Activated CD4-positive, CD25-positive, alpha-beta regulatory T cell treated with anti-CD3 and anti-CD28 coated beads, Interleukin-2, amount 50 U/mL, for 16 hours (primary cell): ENCODE results near the gene HLA-DOA.

Experiments used
- DNase-seq: peaks from one replicate; pipeline ENCODE4 v3.0.0-alpha.2; 2020; ENCODE audit warnings: low read depth, low spot score

HLA-DOA gene

GRCh38 chr6:32977953-32978324 is 31.5 kb downstream of the HLA-DOA start:
- no peak for DNase-seq

GRCh38 chr6:32977272-32977952 is 32.0 kb downstream of the HLA-DOA start:
- DNase-seq, result no peak

DNA sequence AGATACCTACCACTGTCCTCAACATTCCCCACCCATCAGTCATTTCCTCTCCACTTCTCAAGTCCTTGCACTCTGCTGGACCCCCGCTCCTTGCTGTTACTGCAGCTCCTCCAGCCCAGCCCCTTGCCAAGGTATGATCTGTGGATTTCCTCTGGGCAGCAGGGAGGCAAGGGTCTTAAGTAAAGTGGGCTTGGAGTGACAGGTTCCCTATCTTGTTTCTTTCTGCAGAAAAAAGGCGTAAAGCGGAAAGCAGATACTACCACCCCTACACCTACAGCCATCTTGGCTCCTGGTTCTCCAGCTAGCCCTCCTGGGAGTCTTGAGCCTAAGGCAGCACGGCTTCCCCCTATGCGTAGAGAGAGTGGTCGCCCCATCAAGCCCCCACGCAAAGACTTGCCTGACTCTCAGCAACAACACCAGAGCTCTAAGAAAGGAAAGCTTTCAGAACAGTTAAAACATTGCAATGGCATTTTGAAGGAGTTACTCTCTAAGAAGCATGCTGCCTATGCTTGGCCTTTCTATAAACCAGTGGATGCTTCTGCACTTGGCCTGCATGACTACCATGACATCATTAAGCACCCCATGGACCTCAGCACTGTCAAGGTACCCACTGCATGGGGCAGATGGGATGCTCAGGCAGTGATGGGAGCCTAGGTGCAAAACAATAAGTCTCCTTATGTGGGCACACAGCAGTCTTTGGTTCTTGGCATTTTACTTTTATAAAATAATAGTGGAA is 32.9 kb downstream of the HLA-DOA start:
- DNase-seq, result no peak

DNA sequence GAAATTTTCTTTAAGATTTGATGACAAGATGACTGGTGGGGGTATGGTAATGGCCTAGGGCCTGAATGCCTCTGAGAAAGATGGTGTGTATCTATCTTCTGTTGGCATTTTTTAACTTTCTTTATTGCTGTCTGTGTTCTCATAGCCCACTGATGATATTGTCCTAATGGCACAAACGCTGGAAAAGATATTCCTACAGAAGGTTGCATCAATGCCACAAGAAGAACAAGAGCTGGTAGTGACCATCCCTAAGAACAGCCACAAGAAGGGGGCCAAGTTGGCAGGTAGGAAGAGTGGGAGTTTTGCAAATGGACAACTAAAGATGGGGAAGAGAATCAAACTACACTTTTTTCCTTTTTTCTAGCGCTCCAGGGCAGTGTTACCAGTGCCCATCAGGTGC is 33.5 kb downstream of the HLA-DOA start:
- no peak for DNase-seq

GRCh38 chr6:32974541-32975308 is 34.7 kb downstream of the HLA-DOA start:
- no peak for DNase-seq

DNA sequence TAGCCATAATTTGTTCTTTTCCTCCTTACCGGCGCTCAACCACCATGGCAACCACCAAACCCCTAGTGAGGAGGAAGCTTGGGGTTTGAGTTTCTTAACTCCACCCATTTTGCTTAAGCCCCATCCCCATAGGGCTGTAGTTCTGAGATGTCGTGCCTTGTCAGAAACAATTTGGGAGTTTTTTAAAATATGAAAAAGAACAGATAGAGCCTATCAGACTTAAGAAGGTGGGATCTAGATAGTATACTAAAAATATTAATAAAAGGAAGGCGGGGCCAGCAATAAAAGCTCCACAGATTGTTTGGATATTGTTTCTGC is 35.4 kb downstream of the HLA-DOA start:
- no peak for DNase-seq

GRCh38 chr6:32973144-32974015 is 36.0 kb downstream of the HLA-DOA start:
- peak; percentile 39 for DNase-seq

DNA sequence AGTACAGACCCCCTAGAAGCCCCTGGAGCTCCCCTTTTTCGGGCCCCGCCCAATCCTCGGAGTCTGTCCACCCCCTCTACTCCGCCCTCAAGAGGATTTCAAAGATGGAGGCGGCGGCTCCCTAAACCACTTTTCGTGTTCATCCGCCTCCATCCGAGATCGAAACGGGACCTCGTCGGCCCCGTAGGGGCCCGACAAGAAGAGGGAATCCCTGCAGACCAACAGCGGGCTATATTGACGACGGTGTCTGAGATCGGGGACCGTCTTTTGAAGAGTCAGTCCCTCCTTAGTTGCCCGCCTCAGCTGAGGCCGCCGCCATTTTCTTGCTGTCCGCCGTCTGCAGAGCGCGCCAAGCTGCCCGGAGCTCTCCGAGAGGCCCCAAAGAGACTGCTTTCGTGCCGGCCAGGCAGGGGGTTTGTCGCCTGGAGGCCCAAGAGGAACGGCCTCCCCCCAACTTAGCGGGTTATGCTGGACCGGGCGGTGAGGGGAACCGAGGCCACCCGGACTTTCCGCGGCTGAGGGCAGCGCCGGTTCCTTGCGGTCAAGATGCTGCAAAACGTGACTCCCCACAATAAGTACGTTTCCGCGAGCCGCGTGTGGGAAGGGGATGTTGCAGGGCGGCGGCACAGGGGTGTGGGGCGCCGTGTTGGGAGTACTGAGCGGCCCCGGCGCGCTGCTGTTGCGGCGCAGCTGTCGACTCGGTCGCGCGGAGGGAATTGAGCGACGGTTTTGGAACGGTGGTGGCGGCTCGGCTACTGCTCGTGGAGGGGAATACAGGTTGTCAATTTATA is 36.8 kb downstream of the HLA-DOA start:
- DNase-seq, result peak; percentile 27

DNA sequence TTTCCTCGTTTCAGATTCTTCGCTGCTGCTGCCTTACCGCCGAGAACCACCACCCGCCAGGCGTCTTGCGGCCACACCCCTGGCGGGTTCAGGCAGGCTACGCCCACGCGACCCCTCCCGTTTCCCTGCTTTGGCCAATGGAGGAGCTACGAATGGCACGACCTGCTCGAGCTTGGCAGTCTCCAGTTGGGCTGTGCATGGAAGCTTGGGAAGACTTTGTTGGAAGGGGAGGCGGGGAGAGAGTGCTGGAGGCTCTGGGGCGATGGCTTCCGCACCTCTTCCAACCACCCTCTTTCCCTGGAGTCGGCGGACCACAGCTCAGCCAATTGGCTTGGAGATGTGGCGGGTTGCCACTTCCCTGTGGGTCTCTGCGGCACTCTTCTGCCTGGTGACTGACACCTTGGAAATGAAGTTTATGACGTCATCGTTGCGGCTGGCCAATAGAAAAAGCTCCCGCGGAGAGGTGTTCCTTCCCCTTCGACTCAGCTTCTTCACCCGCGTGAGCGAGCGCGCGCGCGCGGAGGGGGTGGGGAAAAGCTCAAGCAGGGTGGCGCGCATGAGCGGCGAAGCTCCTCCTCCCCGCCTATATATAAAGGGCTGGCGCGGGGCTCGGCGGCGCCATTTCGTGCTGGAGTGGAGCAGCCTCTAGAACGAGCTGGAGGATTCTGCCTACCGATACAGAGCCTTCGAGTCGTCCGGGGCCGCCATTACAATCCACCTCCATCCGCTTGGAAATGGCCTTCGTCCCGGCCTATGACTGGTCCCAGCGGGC is 37.6 kb downstream of the HLA-DOA start:
- peak; percentile 100 for DNase-seq

GRCh38 chr6:32971242-32971580 is 38.2 kb downstream of the HLA-DOA start:
- no peak for DNase-seq

DNA sequence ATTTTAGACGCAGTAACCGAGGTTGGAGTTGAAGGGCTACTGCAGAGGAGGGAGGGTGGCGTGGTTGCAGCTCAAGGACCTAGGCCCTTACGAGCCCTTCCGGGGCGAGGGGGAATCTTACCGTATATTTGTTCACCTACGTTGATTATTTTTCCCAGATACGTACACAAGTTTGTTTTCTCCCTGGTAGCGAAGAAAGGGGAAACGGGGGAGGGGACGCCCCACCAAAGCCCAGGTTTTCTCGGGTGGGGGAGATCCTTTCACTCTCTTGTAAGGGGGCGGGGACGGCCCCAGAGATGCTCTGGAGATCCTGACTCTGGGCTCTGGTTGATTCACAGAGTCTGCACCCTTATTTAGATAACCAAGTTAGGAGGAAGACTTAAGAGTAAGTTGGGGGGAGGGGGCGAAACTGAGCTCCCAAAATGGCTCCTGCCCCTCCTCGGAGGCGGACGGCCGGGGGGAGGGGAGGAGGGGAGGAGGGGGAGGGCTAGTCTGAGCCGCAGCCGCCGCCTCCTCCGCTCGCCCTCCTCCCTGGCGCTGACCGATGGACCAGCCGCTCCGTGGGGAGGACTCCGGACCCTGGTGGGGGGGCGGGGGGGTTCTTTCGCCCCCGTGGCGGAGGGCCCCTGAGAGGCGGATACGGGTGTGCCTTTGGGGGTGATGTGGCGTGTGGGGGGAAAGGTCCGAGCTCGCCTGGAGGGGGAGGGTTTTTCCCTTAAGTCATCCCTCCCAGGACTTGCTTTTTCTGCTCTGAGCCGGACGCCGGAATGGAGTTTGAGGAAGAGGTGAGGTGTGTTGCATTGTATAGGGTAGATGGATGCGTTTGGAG is 38.8 kb downstream of the HLA-DOA start:
- DNase-seq, result peak; percentile 58

- DNase-seq, result peak; percentile 59
Measured at GRCh38 chr6:32969685-32970412, 39.5 kb downstream of the HLA-DOA start.

- peak; percentile 28 for DNase-seq
Measured at GRCh38 chr6:32968867-32969684, 40.3 kb downstream of the HLA-DOA start.

DNA sequence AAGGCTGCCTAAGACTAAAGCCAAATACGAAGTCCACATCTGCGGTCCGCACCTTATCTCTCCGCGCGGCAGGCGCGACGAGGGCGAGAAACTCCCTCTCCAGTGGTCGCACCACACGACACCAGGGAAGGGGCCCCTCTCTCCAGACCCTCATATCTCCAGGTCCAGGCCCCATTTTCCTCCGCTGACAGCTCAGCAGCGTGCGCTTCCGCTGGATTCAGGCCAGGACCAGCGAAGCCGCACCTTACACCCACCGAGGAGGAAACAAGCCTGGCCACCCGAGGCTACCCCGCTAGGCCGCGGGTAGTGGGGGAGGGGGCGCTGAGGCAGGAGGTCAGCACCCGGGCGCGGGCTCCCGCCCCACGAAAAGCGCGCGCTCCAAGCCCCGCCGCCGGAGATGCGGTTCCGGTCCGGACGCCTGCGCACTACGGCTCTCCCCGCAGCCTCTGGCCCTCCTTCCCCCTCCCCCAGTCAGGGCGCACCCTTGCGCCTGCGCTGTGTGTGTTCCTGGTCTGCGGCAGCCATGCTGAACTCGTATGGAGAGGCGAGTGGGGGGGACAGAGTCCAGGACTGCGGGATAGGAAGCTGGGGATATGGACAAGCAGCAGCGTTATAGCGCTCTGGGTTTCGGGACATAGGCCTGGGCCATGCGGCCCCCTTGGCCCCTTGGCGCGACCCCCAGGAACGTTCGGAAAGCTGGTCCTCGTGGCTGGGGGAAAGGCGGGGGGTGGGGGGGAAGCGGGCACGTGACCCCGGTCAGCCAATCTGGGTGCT is 41.1 kb downstream of the HLA-DOA start, which contains the start of gene BRD2:
Gene BRD2, plus strand, starts transcription at position 502 of the 774 bp plus-strand sequence. CDS start 4,305 bp downstream, outside the sequence.
- peak; percentile 97 for DNase-seq

- DNase-seq, result no peak
Measured at GRCh38 chr6:32967151-32968091, 42.0 kb downstream of the HLA-DOA start.

GRCh38 chr6:32964776-32965175 is 44.6 kb downstream of the HLA-DOA start:
- DNase-seq, result no peak
